GM19328 (cell line): Measurements from ENCODE around the gene RHOU.

ENCODE experiments used
- ATAC-seq: cut with Tn5 transposase; IDR thresholded peaks from one replicate; pipeline ENCODE4 v1.9.1; 2021; ENCODE audit warnings: mild to moderate bottlenecking, moderate library complexity; ENCODE audit not compliant: unreplicated experiment

RHOU gene

GRCh38 chr1:228782662-228783417, 47.6 kb downstream of the RHOU start:
- no peak for ATAC-seq

DNA sequence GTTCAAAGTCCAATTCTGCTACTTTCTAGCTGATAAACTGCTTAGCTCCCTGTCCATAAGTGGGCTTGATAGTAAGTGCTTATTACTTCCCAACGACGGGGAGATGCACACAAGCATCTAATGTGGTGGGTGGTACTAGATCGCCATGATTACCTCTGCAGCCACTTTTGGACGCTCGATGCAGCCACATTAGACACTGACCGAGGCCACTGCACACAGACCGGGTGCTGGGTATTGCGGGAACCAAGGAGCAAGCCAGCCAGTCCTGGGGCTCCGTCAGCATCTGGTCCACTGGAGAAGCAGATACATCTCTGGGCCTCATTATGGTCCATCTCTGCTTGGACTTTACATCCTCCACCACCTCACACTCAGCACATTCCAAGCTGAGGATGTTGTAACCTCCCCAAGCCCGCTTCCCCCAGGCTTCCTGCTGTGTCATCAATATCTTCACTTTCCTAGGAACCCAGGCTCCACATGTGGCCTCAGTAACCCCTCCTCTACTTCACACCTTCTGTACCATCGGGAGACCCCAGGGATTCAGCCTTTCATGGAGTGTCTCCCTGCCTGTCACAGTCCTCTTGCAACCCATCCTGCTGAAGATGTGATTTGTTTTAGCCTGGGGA, 48.2 kb downstream of the RHOU start:
- ATAC-seq = no peak

- ATAC-seq = no peak
Observed at GRCh38 chr1:228784181-228784580, 48.9 kb downstream of the RHOU start.

DNA sequence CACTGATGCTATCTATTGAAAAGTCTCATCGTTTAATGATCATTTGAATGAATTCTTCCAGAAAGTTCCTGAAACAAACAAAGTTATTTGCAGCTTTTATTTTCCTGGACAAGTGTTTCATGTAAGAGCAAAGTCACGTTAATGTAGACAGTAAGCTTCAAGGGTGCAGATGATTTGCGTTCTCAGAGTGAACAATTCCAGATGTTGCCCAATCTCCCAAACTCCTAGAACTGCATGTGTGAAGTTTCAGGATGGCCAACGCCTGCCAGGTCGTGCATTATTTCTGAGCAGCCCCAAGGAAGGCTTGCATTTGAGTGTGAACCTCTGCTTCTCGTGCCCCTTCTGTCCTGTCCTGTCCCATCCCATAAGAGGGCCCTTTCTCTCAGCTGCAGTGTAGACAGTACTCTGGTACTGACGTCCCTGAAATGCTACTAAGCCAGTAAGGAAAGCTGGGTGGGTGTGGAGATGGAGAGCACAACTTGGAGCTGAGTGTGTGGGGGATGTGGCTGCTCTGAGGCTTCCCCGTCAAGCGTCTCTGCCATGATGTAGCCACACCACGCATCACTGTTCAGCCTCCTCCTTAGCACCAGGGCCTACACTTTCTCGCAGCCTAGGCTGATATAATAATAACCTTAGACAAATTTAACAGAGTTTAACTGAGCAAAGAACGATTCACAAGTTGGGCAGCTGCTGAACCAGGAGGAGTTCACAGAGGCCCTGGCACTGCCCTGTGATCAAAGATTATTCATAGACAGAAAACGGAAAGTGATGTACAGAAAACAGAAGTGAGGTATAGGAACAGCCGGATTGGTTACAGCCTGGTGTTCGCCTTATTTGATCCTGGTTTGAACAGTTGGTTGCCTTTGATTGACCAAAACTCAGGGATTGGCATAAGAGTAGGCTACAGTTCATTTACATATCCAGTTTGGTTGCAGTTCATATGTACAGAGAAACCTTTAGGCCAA, 50.4 kb downstream of the RHOU start:
- ATAC-seq = no peak

- no peak for ATAC-seq
Observed at GRCh38 chr1:228786361-228787129, 51.3 kb downstream of the RHOU start.

- ATAC-seq = no peak
Observed at GRCh38 chr1:228791791-228792190, 56.5 kb downstream of the RHOU start.

DNA sequence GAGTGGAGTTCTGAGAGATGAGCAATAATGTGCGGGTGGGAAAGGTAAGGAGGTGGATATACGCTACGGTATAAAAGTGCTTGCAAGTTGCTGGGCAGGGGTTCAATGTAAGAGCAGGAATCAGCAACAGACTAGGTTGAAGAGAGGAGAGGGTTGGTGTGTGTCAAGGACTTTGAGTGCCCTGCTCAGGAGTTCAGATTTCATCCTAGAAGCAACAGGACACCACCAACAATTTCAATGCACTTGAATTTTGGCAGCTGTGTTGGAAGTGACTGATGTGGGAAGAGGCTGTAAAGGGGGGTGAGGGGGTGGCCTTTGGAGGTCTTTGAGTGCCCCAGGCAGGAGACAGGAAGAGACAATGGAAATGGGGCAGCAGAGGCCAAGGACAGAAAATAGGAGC, 57.3 kb downstream of the RHOU start:
- no peak for ATAC-seq

DNA sequence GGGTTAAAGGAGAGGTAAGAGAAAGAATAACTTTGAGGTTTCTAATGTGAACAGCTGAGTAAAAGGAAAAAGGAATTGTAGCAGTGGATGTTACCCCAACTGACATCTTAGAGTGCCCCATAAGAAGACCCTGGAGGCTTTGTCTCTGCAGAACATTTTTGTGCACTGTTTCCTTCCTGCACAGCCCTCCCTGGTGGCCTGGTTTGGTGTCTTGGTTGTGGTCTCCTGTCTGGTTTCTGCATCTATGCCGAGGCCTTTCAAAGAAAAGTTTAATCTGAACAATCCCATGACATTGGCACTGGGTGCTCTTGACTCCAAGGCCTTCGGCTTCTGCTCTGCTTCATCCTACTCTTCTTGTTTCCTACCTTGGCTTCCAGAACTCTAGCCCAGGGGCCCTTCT, 57.8 kb downstream of the RHOU start:
- ATAC-seq = no peak

- ATAC-seq = no peak
Observed at GRCh38 chr1:228794173-228794572, 58.9 kb downstream of the RHOU start.

DNA sequence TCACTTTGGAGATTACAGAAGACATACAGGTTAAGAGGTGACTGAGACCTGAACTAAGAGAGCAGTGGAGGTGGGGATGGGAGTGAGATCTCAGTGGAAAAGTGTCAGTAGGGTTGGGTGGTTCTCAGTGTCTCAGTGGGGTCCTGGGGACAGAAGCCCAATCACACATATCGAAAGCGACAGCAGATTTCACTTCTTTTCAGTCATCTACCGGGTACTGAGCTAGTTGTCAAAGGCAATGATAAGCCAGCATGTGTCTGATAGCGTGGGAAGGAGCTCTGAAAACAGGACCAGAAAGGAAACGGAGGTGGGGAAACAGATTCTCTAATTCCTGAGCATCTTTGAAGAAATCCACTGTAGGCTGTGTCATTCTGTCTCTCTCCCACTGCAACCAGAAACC, 59.5 kb downstream of the RHOU start:
- ATAC-seq = no peak

- no peak for ATAC-seq
Observed at GRCh38 chr1:228795596-228795995, 60.3 kb downstream of the RHOU start.
